GM11168 (cell line): ENCODE measurements around the gene ZNF302.

Experiments
- in situ Hi-C: fragments of 300-500 bp; cut with MboI; formaldehyde crosslinking; loops from one replicate; pipeline ENCODE4 v1.12.0; 2022; ENCODE audit warnings: low sequenced_read_pairs; ENCODE audit not compliant: unreplicated experiment

The ZNF302 gene

DNA sequence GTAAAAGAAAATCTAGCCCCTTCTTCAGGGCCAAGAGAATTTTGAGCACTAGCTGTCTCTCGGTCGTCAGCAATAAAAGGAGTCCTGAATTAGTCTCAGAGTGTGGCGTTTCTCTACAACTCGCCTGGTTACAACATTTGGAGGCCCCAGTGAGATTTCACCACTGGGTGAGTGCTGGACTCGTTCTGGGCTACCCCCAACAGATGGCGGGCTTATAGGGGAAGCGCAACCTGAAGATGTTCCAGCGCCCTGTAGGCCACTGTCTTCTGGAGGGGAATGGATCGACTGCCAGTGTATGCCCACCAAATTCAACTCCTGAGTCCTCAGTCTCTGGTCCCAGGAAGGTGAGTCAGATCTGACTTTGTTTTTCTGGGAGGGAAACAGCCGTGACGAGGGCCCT lies 44.9 kb downstream of the ZNF302 start:
- in situ Hi-C loops = loop anchor here (25.0 kb wide), 1 partner anchor 210 kb away; no protein-coding TSS in a partner anchor

DNA sequence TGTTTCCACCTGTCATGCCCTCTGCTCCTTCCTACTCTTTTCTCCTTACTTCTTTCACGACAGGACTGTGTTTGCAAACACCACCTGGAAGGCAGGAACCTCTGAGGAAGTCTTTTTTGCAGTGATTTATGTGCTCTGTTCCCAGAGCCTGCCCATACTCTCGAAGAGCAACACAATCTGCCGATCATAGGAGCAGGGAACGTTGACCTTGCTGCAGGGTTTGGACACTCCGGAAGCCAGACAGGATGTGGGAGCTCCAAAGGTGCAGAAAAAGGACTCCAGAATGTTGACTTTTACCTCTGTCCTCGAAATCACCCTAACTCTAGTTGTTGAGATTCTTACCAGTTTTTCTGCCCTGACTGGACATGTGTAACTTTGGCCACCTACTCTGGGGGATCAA lies 47.9 kb downstream of the ZNF302 start:
- in situ Hi-C loops = no loop called here

DNA sequence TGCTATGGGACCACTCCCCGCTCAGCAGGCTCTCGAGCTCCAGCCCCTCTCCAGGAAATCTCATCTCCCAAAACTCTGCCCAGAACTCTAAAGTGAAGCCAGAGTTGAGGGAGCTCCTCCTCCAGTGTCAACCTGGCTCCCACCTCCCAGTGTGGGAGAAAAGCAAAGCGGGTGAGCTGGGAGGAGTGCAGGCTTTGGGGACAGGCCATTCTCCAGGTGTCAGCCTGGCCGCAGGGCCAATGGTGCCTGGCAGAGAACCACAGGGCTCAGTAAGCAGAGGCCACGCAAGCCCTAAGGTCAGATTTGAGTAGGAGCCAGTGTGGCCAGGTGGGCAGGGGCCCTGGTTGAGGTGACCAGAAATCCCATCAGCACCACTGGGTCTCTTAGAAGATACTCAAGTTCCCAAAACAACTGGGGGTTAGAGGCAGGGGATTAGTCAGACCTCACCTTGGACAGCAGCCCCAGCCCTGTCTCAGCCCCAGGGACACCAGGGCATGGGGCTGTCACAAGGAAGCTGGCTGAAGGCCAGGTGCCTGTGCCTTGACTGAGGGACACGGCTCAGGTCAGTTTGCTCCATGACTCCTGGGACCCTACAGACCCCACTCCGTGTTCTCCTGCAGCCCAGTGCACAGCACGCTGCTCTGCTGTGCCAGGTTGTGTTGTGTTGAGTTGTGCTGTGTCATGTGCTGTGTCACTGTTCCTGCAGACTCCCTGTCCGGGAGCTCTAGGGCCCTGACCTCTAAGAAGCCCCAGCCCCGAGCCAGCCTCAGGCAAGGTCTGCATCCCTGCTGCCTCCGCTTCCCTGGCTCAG lies 53.7 kb downstream of the ZNF302 start:
- in situ Hi-C loops = no loop called here

DNA sequence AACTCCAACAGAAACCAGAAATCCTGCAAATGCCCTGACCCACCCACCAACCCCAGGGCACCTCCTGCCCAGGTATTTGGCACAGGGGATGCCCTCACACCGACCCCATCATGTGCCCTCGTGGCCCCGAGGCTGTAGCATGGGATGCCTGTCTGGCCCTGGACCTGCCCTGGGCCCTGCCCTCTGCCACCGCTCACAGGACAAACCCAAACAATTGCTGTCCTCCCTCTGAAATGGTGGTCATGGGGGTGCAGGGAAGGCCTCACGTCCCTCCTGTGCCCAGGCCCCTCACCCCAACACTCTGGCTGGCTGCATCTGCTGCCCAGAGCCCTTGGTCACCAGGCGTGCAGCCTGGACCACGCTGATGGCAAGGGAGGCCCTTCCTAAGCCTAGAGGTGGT lies 54.5 kb downstream of the ZNF302 start:
- in situ Hi-C loops = no loop called here

DNA sequence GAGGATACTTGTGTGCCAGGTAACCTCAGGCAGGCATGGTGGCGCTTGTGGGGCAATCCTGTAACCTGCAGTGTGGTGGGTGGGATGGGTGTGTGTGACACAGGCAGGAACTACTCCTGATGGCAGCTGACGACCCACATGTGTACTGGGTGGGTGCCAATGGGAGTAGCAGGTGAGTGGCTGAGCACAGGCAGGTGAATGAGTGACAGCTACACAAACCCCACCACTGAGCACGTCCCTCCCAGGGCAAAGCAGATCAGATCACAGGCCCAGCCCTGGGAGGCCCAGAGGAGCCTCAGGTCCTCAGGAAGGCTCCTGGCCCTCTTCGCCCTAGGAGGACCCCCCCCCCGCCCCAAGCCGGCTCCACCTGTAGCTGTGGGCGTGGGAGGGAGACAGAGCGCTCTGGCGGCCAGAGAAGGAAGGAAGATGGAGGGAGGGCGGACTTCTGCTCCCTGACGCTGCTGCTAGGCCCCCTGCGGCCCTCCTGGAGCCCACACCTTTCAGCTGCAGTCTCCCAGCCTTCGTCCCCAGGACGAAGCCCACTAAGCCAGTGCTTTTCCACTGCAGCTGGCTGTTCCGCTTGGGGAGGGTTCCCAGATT lies 55.2 kb downstream of the ZNF302 start:
- in situ Hi-C loops = no loop called here

DNA sequence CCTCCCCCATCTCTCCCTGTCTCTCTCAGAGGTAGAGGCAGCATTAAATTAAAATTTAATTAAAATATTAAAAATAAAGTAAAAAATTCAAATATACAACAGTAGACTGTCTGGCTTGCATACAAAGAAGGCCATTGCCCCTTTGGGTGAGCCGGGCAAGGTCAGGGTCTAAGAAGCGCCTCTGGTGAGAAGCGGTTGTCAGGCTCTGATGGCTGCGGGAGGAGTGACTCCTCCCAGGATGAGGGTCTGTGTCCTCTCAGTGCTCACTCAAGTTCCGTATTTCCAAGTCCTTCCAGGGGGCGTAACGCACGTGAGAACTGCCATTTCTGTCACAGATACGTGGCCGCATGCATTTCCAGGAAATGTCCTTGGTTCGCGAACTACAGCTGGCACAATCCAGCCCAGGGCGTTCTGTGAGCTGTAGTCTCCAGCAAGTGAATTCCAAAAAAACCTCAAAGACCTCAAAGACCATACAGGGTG lies 55.8 kb downstream of the ZNF302 start:
- in situ Hi-C loops = no loop called here

DNA sequence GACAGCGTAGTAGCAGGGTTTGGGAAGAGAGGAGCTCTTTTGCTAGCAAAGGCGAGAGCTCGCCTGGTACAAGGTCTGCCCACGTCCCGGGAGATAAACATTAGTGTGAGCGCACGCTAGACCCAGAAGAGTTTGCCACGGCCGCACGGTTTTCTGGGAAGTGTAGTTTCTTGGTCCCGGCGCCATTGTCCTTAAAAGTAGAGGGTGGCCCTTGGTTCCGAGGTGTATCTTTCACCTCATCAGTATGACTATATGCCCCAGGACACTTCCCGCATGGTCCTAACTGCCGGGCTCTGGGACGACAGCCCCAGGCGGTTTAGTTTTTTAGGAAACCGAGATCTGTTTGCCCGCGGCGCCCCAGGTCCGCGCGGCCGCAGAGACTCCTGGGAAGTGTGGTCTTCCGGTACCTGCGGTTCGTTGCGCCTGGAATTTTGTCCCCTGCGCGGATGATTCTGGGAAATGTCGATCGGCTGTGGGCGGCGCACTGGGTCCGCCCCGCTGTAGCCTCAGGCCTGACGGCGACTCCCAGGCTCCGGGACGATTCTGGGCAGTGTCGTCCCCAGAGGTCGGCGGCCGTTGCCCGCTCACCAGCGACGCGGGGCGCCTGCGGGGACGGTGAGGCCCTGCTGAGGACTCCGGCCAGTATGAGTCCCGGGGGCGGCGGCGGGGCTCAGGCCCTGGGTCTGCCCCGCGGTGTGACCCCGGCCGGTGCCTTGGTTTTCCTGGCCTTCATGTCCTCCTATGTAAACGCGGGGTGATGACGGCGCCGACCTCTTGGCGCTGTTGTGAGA lies 56.5 kb downstream of the ZNF302 start, which contains the start of gene ZNF181:
TSS of gene ZNF181 (plus strand) at position 498 of the 791 bp plus-strand sequence. CDS start 795 bp downstream, outside the sequence.
- in situ Hi-C loops = no loop called here

DNA sequence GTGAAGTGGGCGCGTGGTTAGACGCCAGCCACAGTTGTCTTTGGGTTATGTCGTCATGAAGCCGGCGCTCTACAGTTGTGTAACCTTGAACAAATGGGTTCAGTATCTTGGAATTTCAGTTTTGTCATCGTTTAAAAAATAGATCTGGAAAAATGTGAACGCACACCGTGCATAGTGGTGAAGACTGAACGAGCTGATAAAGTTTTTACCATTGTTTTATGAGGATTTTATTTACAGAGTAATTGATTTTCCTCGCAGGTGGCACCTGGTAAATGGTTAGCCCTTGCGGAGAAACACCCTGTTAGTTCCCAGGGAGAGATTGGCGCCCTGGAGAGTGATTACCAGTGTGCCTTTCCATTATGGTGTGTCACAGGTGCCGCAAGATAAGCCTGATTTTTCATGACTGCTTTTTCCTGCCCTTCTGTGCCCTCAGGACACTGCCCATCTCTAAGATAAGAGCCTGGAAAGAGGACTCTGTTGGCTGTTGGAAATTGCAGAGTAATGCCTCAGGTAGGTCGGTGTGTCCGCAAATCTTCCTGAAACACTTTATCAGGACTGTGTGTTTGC lies 57.1 kb downstream of the ZNF302 start:
- in situ Hi-C loops = no loop called here
